Neutrophil (primary cell): ENCODE measurements around the gene C9orf152.
A peak's percentile ranks its signal among the peaks of the same experiment; 100 is the strongest.

Experiments used
- H3K27ac ChIP-seq: fragments of 200-600 bp; sonication (generic); 2 replicates; pipeline ENCODE4 v1.5.1; 2016; ENCODE audit warnings: mild to moderate bottlenecking, moderate library complexity
- H3K27me3 ChIP-seq: fragments of 200-600 bp; sonication (generic); 2 replicates; pipeline ENCODE4 v1.6.0; 2016; ENCODE audit warnings: mild to moderate bottlenecking
- H3K36me3 ChIP-seq: fragments of 200-600 bp; sonication (generic); 2 replicates; pipeline ENCODE4 v1.5.1; 2017
- H3K4me1 ChIP-seq, 2 experiments: fragments of 200-600 bp in 1 of 2; sonication (generic) in 1 of 2; 1 replicate in 1 of 2; 2 replicates in 1 of 2; pipeline versions ENCODE4 v1.5.1 to v1.6.1; 2013 to 2016; ENCODE audit warnings: low read depth in 1 of 2, low read length in 1 of 2, mild to moderate bottlenecking in 1 of 2, moderate library complexity in 1 of 2; ENCODE audit not compliant: control insufficient read depth in 1 of 2, insufficient read depth in 1 of 2
- H3K4me3 ChIP-seq, 2 experiments: fragments of 200-600 bp in 1 of 2; sonication (generic) in 1 of 2; 1 replicate in 1 of 2; 2 replicates in 1 of 2; pipeline ENCODE4 v1.5.1; 2013 to 2016; ENCODE audit warnings: low read depth in 1 of 2, low read length in 1 of 2, mild to moderate bottlenecking in 1 of 2, moderate library complexity in 1 of 2
- H3K9me3 ChIP-seq: fragments of 200-600 bp; sonication (generic); 2 replicates; pipeline ENCODE4 v1.5.1; 2016
- CTCF ChIP-seq: fragments of 200-600 bp; sonication (generic); IDR thresholded peaks from 2 replicates; pipeline ENCODE4 v1.5.1; 2016; ENCODE audit warnings: antibody characterized with exemption

C9orf152 gene

GRCh38 chr9:110208031-110208430 is at the start of gene C9orf152:
Gene C9orf152, minus strand, starts transcription at chr9:110208159. Its CDS starts 580 bp downstream, at chr9:110207579.
- TF ChIP-seq CTCF: no peak
- Histone ChIP-seq H3K4me1 (no peaks in the 10 kb centered on the region), H3K27ac (no peak within 1 kb of the TSS), H3K9me3 (no peaks in the 10 kb centered on the region), H3K4me3 (no peak within 1 kb of the TSS), H3K36me3 (no peaks in the 10 kb centered on the region), H3K27me3 (no peaks in the 10 kb centered on the region)

- peak overlapping the region; percentile 94 for H3K4me3 ChIP-seq
- peaks cover 46 to 56% of the 10 kb centered on the region in 2 experiments for H3K4me1 ChIP-seq
- TF ChIP-seq CTCF: no peak
- peak overlapping the region; percentile 95 for H3K27ac ChIP-seq
- H3K9me3 ChIP-seq: no peaks in the 10 kb centered on the region
- no peaks in the 10 kb centered on the region for H3K36me3 ChIP-seq
- no peaks in the 10 kb centered on the region for H3K27me3 ChIP-seq
These were observed 49.3 kb upstream of the C9orf152 start for GRCh38 chr9:110257097-110257841.

DNA sequence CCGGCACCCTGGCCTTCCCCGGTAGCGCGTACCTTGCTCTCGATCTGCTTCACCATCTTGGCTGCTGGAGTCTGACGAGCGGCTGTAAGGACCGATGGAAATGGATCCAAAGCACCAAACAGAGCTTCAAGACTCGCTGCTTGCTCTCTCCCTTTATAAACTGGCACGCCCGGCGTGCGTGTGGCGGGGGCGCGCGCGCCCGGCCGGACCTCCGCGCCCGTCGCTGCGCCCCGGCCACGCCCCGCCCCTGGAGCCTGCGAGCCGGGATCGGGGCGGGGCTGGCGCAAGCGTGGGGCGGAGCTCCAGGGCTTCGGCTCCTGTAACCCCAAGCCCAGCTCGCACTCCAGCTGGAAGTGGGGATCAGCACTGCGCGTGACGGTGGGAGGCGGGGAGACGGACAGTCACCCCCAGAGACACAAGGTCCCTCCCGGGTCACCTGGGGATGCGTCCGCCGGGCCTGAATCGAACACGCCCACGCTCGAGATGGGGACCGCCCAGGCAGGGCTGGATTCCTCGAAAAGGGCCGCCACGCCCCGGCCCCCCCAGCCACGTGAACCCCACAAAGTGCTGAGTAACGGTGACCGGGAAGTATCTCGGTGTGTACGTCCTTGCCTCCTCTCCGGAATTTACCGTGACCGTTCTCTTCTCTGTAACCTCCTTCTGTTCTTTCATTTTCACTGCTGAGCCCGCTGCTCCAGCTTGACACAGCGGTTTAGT is 48.6 kb upstream of the C9orf152 start, which contains the start of gene TXN:
Gene TXN, minus strand, starts transcription at position 128 of the 717 bp plus-strand sequence. Its CDS starts 72 bp downstream, at position 56.
- no peaks in the 10 kb centered on the region for H3K9me3 ChIP-seq
- H3K27me3 ChIP-seq: no peaks in the 10 kb centered on the region
- no peak for TF ChIP-seq CTCF
- H3K4me3 ChIP-seq: peak within 1 kb of the TSS; percentile 94
- H3K4me1 ChIP-seq: peaks cover 46 to 61% of the 10 kb centered on the region in 2 experiments
- no peaks in the 10 kb centered on the region for H3K36me3 ChIP-seq
- H3K27ac ChIP-seq: peak within 1 kb of the TSS; percentile 95

DNA sequence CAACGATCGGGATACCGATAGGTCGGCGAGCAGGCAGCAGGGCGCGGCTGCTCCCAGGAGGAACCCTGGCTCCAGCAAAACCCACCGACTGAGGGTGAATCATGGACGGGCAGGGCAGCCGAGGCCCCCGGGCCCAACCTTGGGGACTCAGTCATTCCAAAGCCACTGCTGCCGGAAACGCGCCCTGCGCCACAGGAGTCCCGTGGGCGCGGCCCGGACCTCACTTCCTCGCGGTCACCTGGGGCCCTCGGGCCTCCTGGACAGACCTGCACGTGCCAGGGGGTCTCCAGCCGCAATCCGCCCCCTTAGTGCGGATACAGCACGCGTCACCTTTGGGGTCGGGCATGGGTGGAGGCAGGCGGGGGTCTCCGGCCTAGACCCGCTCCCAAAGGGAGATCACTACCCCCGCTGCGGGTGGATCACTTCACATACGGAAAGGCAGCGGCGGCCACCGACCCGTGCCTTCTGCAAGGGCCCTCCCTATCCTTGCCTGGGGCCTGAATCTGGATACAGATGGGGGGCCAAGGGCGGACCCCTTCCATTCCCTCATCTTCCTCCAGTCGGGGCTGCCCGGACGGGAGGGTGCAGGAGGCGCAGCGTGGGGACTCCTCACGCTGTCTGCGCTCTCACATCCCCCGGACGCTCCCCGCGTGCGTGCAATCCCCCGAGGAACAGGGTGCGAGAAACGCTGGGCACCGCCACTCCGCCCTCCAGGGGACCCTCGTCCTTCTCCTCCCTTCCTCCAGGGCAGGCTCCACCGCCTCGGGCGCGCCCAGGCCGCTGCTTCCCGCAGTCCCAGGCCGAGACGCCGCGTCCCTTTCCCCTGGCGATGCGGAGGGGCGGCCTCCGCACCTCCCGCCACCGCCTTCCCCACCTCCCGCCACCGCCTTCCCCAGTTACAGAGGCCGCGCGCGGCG is 47.8 kb upstream of the C9orf152 start:
- Histone ChIP-seq H3K27me3 (no peaks in the 10 kb centered on the region), H3K4me1 (peaks cover 46 to 61% of the 10 kb centered on the region in 2 experiments), H3K9me3 (no peaks in the 10 kb centered on the region), H3K4me3 (peak overlapping the region; percentile 94), H3K27ac (peak overlapping the region; percentile 95), H3K36me3 (peaks cover under 1% of the 10 kb centered on the region)
- no peak for TF ChIP-seq CTCF

- Histone ChIP-seq H3K4me1 (peaks cover 46 to 61% of the 10 kb centered on the region in 2 experiments), H3K27me3 (no peaks in the 10 kb centered on the region)
These were observed 47.1 kb upstream of the C9orf152 start for GRCh38 chr9:110255034-110255462.

More at GRCh38 chr9:110255034-110255462, 47.1 kb upstream of the C9orf152 start:
- TF ChIP-seq CTCF: no peak
- H3K4me3 ChIP-seq: peak overlapping the region; percentile 94
- H3K9me3 ChIP-seq: no peaks in the 10 kb centered on the region
- H3K27ac ChIP-seq: peak overlapping the region; percentile 95
- H3K36me3 ChIP-seq: peaks cover 8% of the 10 kb centered on the region
